Measurements from ENCODE around the gene KCNMA1.

- no peak for TF ChIP-seq CTCF (IDR thresholded peaks at IDR 0.05 in 4 of 5, conservative IDR thresholded peaks at IDR 0.05 in 1 of 5)
- TF ChIP-seq POLR2A (IDR thresholded peaks at IDR 0.05), result peak in 1 of 2 donors; percentile 18
Observed at GRCh38 chr10:77493239-77493806, 144.3 kb downstream of the KCNMA1 start.
